A549 (cell line): ENCODE data around the gene CDHR2.

Experiments used
- CTCF ChIP-seq: fragments of >200 bp; sonication (Bioruptor Twin); formaldehyde crosslinking; IDR thresholded peaks from 3 replicates; pipeline ENCODE4 v1.5.1; 2016
- MAFK ChIP-seq: fragments of 450-650 bp; IDR thresholded peaks from 2 replicates; pipeline ENCODE4 v1.6.1; 2014; ENCODE audit not compliant: partially characterized antibody
- MAX ChIP-seq: IDR thresholded peaks from 2 replicates; pipeline ENCODE4 v1.6.1; 2012
- MYC ChIP-seq: IDR thresholded peaks from 2 replicates; pipeline ENCODE4 v1.6.1; 2012; ENCODE audit warnings: mild to moderate bottlenecking, inconsistent platforms, low read length, improper control_type of control experiment, borderline replicate concordance
- POLR2A ChIP-seq: IDR thresholded peaks from 2 replicates; pipeline ENCODE4 v1.6.1; 2012; ENCODE audit warnings: mild to moderate bottlenecking, low read length
- POLR2AphosphoS2 ChIP-seq: conservative IDR thresholded peaks from 2 replicates; pipeline ENCODE4 v1.6.1; 2012; ENCODE audit warnings: low read length, improper control_type of control experiment, inconsistent platforms
- RCOR1 ChIP-seq: fragments of 150-350 bp; IDR thresholded peaks from 2 replicates; pipeline ENCODE4 v1.6.1; 2014; ENCODE audit warnings: antibody characterized with exemption, low read length, low read depth
- USF2 ChIP-seq: fragments of 450-650 bp; IDR thresholded peaks from 2 replicates; pipeline ENCODE4 v1.6.1; 2014; ENCODE audit warnings: antibody characterized with exemption

- TF ChIP-seq POLR2AphosphoS2, result no peak
- TF ChIP-seq POLR2A, result no peak
- TF ChIP-seq CTCF, result no peak
- TF ChIP-seq MAFK, result no peak
- TF ChIP-seq MAX, result no peak
- no peak for TF ChIP-seq USF2
- no peak for TF ChIP-seq MYC
- TF ChIP-seq RCOR1, result no peak
Measured at GRCh38 chr5:176561259-176561658, 12.1 kb downstream of the CDHR2 start.
